ENCODE data around the gene ADCY3.

Gene ADCY3

GRCh38 chr2:24920098-24920808 lies at the start of gene ADCY3:
TSS of gene ADCY3 (minus strand) at chr2:24920237. CDS start at chr2:24918987, 1,250 bp downstream.
- DNase-seq, result peak; percentile 18 to 55 (median 46)

GRCh38 chr2:24969784-24970183 lies 49.7 kb upstream of the ADCY3 start:
- DNase-seq, result no peak

GRCh38 chr2:24961903-24962302 lies 41.9 kb upstream of the ADCY3 start:
- DNase-seq, result no peak

GRCh38 chr2:24959761-24960160 lies 39.7 kb upstream of the ADCY3 start:
- DNase-seq, result no peak

GRCh38 chr2:24958411-24958935 lies 38.4 kb upstream of the ADCY3 start:
- DNase-seq, result no peak

GRCh38 chr2:24957976-24958375 lies 37.9 kb upstream of the ADCY3 start:
- no peak for DNase-seq

- no peak for DNase-seq
Measured at GRCh38 chr2:24957221-24957620, 37.2 kb upstream of the ADCY3 start.

- no peak for DNase-seq
Measured at GRCh38 chr2:24955921-24956320, 35.9 kb upstream of the ADCY3 start.

GRCh38 chr2:24955232-24955631 lies 35.2 kb upstream of the ADCY3 start:
- no peak for DNase-seq

GRCh38 chr2:24950102-24950501 lies 30.1 kb upstream of the ADCY3 start:
- no peak for DNase-seq

GRCh38 chr2:24948506-24948905 lies 28.5 kb upstream of the ADCY3 start:
- no peak for DNase-seq

GRCh38 chr2:24947561-24948157 lies 27.6 kb upstream of the ADCY3 start:
- DNase-seq, result no peak

GRCh38 chr2:24945907-24946306 lies 25.9 kb upstream of the ADCY3 start:
- no peak for DNase-seq

- no peak for DNase-seq
Measured at GRCh38 chr2:24943427-24944053, 23.5 kb upstream of the ADCY3 start.

- DNase-seq, result no peak
Measured at GRCh38 chr2:24939353-24939752, 19.3 kb upstream of the ADCY3 start.

GRCh38 chr2:24937236-24937635 lies 17.2 kb upstream of the ADCY3 start:
- DNase-seq, result no peak

- DNase-seq, result no peak
Measured at GRCh38 chr2:24935145-24935544, 15.1 kb upstream of the ADCY3 start.

- no peak for DNase-seq
Measured at GRCh38 chr2:24932715-24933114, 12.7 kb upstream of the ADCY3 start.

- no peak for DNase-seq
Measured at GRCh38 chr2:24930768-24931167, 10.7 kb upstream of the ADCY3 start.

- DNase-seq, result no peak
Measured at GRCh38 chr2:24929230-24929629, 9.2 kb upstream of the ADCY3 start.

- no peak for DNase-seq
Measured at GRCh38 chr2:24928036-24928435, 8.0 kb upstream of the ADCY3 start.

- peak in 3 of 6 experiments; percentile 4 to 23 (median 22) for DNase-seq
Measured at GRCh38 chr2:24926602-24927252, 6.7 kb upstream of the ADCY3 start.

GRCh38 chr2:24926220-24926601 lies 6.2 kb upstream of the ADCY3 start:
- no peak for DNase-seq

GRCh38 chr2:24925815-24926214 lies 5.8 kb upstream of the ADCY3 start:
- DNase-seq, result no peak
